Adrenal gland (tissue), 5 donors: ENCODE results near the gene BCAS3.

ENCODE experiments used
- POLR2A ChIP-seq, 2 donors: fragments of 450-650 bp; IDR thresholded peaks; one replicate each; pipeline ENCODE4 v1.6.1; 2017; ENCODE audit warnings: antibody characterized with exemption in 2 of 2, mild to moderate bottlenecking in 2 of 2, moderate library complexity in 1 of 2
- TF ChIP-seq, protein P1 (sequence below), 6 experiments: fragments of 450-650 bp in 4 of 6; fragments of 200-600 bp in 2 of 6; sonication (generic) in 1 of 6; IDR thresholded peaks; 1 replicate in 5 of 6; 2 replicates in 1 of 6; pipeline versions ENCODE4 v1.5.1 to v1.8.0; 2016 to 2021; ENCODE audit warnings: antibody characterized with exemption in 6 of 6, mild to moderate bottlenecking in 2 of 6, moderate library complexity in 1 of 6
- donor health status: DM: no; HTN: no; CAD: no.

DNA sequence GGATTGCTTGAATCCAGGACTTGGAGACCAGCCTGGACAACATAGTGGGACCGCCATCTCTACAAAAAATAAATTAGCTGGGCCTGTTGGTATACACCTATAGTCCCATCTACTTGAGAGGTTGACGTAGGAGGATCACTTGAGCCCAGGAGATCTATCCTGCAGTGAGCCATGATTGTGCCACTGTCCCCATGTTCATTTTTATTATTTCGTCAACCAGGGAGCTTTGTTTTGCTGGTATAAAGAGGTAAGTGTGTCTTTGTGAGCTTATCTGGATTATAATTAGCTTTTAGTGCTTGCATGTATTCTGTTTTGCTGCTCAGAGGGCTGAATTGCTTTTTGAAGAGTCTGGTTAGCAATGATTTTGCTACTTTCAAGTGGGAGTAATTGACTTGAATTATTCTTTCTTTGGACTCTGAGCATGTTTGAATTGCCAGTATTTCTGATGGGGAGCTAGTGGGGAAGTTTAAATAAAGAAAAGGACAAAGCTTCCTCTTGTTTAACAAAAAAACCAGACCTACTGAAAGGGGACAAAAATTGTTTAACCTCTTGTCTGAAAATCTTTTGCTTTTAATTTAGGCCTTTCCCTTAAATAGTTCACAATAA is 31.6 kb upstream of the BCAS3 start:
- TF ChIP-seq, protein P1, sequence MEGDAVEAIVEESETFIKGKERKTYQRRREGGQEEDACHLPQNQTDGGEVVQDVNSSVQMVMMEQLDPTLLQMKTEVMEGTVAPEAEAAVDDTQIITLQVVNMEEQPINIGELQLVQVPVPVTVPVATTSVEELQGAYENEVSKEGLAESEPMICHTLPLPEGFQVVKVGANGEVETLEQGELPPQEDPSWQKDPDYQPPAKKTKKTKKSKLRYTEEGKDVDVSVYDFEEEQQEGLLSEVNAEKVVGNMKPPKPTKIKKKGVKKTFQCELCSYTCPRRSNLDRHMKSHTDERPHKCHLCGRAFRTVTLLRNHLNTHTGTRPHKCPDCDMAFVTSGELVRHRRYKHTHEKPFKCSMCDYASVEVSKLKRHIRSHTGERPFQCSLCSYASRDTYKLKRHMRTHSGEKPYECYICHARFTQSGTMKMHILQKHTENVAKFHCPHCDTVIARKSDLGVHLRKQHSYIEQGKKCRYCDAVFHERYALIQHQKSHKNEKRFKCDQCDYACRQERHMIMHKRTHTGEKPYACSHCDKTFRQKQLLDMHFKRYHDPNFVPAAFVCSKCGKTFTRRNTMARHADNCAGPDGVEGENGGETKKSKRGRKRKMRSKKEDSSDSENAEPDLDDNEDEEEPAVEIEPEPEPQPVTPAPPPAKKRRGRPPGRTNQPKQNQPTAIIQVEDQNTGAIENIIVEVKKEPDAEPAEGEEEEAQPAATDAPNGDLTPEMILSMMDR (IDR thresholded peaks at IDR 0.05): no peak
- no peak for TF ChIP-seq POLR2A (IDR thresholded peaks at IDR 0.05)
